B cell (primary cell): ENCODE measurements around the gene SHB. TPM values are rescaled to one million over a fixed set of nuclear protein-coding genes. Genes with fewer than 3 reads are reported as not detected.

ENCODE experiments used
- ATAC-seq: fragments of 200-7000 bp; cut with Tn5 transposase; one replicate; pipeline ENCODE4 v1.10.0; 2021; ENCODE audit warnings: low read depth, mild to moderate bottlenecking, moderate number of reproducible peaks, moderate library complexity
- CTCF ChIA-PET: fragments of 350-600 bp; sonication (Branson Sonifier 250); formaldehyde crosslinking; loops from one replicate; lab custom pipeline; 2021; ENCODE audit warnings: antibody characterized with exemption, inconsistent platforms; lab: Charles Lee
- POLR2A ChIA-PET: fragments of 350-600 bp; sonication (Branson Sonifier 250); formaldehyde crosslinking; loops from one replicate; lab custom pipeline; 2021; ENCODE audit warnings: antibody characterized with exemption; lab: Charles Lee
- DNase-seq: peaks from one replicate; pipeline ENCODE4 v3.0.0; 2013
- H2AFZ ChIP-seq: 2 replicates; pipeline ENCODE4 v1.6.1; 2012; ENCODE audit warnings: mild to moderate bottlenecking, low read depth, low read length; ENCODE audit not compliant: insufficient read depth, poor library complexity, severe bottlenecking
- H3K27ac ChIP-seq, 2 donors: 1 replicate in 1 of 2; 2 replicates in 1 of 2; pipeline ENCODE4 v1.5.1; 2012 to 2013; ENCODE audit warnings: low read length in 2 of 2, mild to moderate bottlenecking in 2 of 2, moderate library complexity in 1 of 2
- H3K27me3 ChIP-seq, 4 experiments: fragments of 200-600 bp in 1 of 4; sonication (generic) in 1 of 4; replicated peaks in 1 of 4; 1 replicate in 2 of 4; 2 replicates in 2 of 4; pipeline versions ENCODE4 v1.6.1 to v1.7.0; 2013 to 2016; ENCODE audit warnings: low read length in 3 of 4, mild to moderate bottlenecking in 2 of 4, mixed read lengths in 1 of 4, moderate library complexity in 1 of 4; ENCODE audit not compliant: insufficient read depth in 4 of 4, control insufficient read depth in 3 of 4; ENCODE audit errors: control extremely low read depth in 1 of 4
- H3K36me3 ChIP-seq, 2 experiments: replicated peaks in 1 of 2; 1 replicate in 1 of 2; 2 replicates in 1 of 2; pipeline versions ENCODE4 v1.6.1 to v1.7.1; 2013; ENCODE audit warnings: low read length in 1 of 2; ENCODE audit not compliant: insufficient read depth in 2 of 2, control insufficient read depth in 1 of 2; ENCODE audit errors: control extremely low read depth in 1 of 2, extremely low read depth in 1 of 2
- H3K4me1 ChIP-seq, 2 donors: fragments of 200-600 bp in 1 of 2; sonication (generic) in 1 of 2; 1 replicate in 1 of 2; 2 replicates in 1 of 2; pipeline versions ENCODE4 v1.5.1 to v1.6.1; 2013 to 2017; ENCODE audit warnings: low read length in 2 of 2; ENCODE audit not compliant: control insufficient read depth in 2 of 2, insufficient read depth in 2 of 2
- H3K4me2 ChIP-seq: replicated peaks from 2 replicates; pipeline ENCODE3; 2012; ENCODE audit warnings: mild to moderate bottlenecking, low read depth, low read length; ENCODE audit not compliant: poor library complexity, severe bottlenecking
- H3K4me3 ChIP-seq, 5 experiments: fragments of 200-600 bp in 1 of 5; sonication (generic) in 1 of 5; 1 replicate in 3 of 5; 2 replicates in 2 of 5; pipeline versions ENCODE4 v1.5.1 to v1.7.0; 2011 to 2016; ENCODE audit warnings: low read length in 4 of 5, mild to moderate bottlenecking in 4 of 5, low read depth in 2 of 5, control low read depth in 1 of 5, moderate library complexity in 1 of 5; ENCODE audit not compliant: insufficient read depth in 1 of 5; ENCODE audit errors: control extremely low read depth in 1 of 5, extremely low read depth in 1 of 5
- H3K79me2 ChIP-seq: fragments of 200-600 bp; sonication (generic); one replicate; pipeline ENCODE4 v1.6.0; 2016; ENCODE audit warnings: low read length; ENCODE audit not compliant: control insufficient read depth, insufficient read depth
- H3K9ac ChIP-seq: fragments of 200-600 bp; sonication (generic); 2 replicates; pipeline ENCODE4 v1.6.1; 2017; ENCODE audit warnings: mild to moderate bottlenecking, low read length, moderate library complexity
- H3K9me3 ChIP-seq, 3 donors: one replicate each; pipeline versions ENCODE4 v1.6.1 to v1.7.1; 2013; ENCODE audit warnings: low read length in 2 of 3; ENCODE audit not compliant: control insufficient read depth in 2 of 3, insufficient read depth in 1 of 3; ENCODE audit errors: control extremely low read depth in 1 of 3
- H4K20me1 ChIP-seq: 2 replicates; pipeline ENCODE4 v1.6.0; 2012; ENCODE audit warnings: mild to moderate bottlenecking, low read length; ENCODE audit not compliant: insufficient read depth, control insufficient read depth, poor library complexity, severe bottlenecking
- H3K27ac Mint-ChIP-seq: one replicate; pipeline ENCODE4 v1.8.0; 2021; ENCODE audit warnings: mixed read lengths
- H3K27me3 Mint-ChIP-seq: one replicate; pipeline ENCODE4 v1.8.0; 2021; ENCODE audit warnings: mixed read lengths
- H3K4me1 Mint-ChIP-seq: one replicate; pipeline ENCODE4 v1.8.0; 2021; ENCODE audit warnings: mixed read lengths
- H3K4me3 Mint-ChIP-seq: one replicate; pipeline ENCODE4 v1.8.0; 2021; ENCODE audit warnings: mixed read lengths
- H3K9me3 Mint-ChIP-seq: one replicate; pipeline ENCODE4 v1.8.0; 2022; ENCODE audit warnings: mixed read lengths; ENCODE audit not compliant: insufficient read depth
- CTCF ChIP-seq: fragments of 200-600 bp; IDR thresholded peaks from one replicate; pipeline ENCODE4 v1.8.0; 2022; ENCODE audit warnings: antibody characterized with exemption, mild to moderate bottlenecking
- EZH2 ChIP-seq: IDR thresholded peaks from 2 replicates; pipeline ENCODE4 v1.6.1; 2012; ENCODE audit warnings: borderline replicate concordance, low read depth, mild to moderate bottlenecking, moderate library complexity, low read length; ENCODE audit not compliant: insufficient read depth, poor library complexity, severe bottlenecking
- WGBS: methylation state at CpG from one replicate; pipeline ENCODE4 v1.1.5; 2013; ENCODE audit warnings: missing lambda C conversion rate; ENCODE audit not compliant: insufficient coverage; 5-methylcytosine and 5-hydroxymethylcytosine counted together
- intact Hi-C: fragments of 100-400 bp; cut with micrococcal nuclease; formaldehyde crosslinking; loops from one replicate; pipeline ENCODE4 v1.10.0; 2022
- polyA plus RNA-seq: library from polyadenylated mRNA; depleted of rRNA; stranded (reverse); fragments of >200 nt; gene quantifications from 2 replicates; pipeline ENCODE4 v1.2.3, GENCODE V29; 2012
- total RNA-seq, 2 donors: library from RNA; stranded (reverse); fragments of 120-200 nt in 1 of 2; gene quantifications; 1 replicate in 1 of 2; 2 replicates in 1 of 2; pipeline versions ENCODE4 v1.2.3 to v1.2.4, GENCODE V29; 2013 to 2022

SHB gene
- total and polyA plus RNA-seq, 2 donors (not counting 1 experiment from before 2014, with no cell fraction given), result 0.06 to 1.9 TPM

GRCh38 chr9:37996819-37997217 is 72.2 kb downstream of the SHB start:
- no peak overlapping the region for H3K9ac ChIP-seq
- intact Hi-C loops, result no loop called here

More at GRCh38 chr9:37996819-37997217, 72.2 kb downstream of the SHB start:
- WGBS, result 89% methylated on average over 4 of the region's 4 CpGs
- Histone ChIP-seq H3K79me2 (no peaks in the 10 kb centered on the region), H3K4me3 (no peak overlapping the region), H3K4me2 (no peak overlapping the region), H3K4me1 (peaks cover 0 to 3% of the 10 kb centered on the region in 2 donors), H2AFZ (no peak overlapping the region), H3K27me3 (no peaks in the 10 kb centered on the region), H3K36me3 (no peaks in the 10 kb centered on the region), H4K20me1 (no peaks in the 10 kb centered on the region), H3K9me3 (no peaks in the 10 kb centered on the region), H3K27ac (no peak overlapping the region)
- no peak overlapping the region for H3K4me3 Mint-ChIP-seq
- ATAC-seq (no peak), DNase-seq (no peak)
- no peak overlapping the region for H3K27ac Mint-ChIP-seq
- TF ChIP-seq EZH2, result no peak
- no peak for TF ChIP-seq CTCF
- CTCF ChIA-PET, result no interaction called here
- H3K4me1 Mint-ChIP-seq, result peaks cover 19% of the 10 kb centered on the region
- peaks cover 18% of the 10 kb centered on the region for H3K27me3 Mint-ChIP-seq
- POLR2A ChIA-PET, result no interaction called here
- H3K9me3 Mint-ChIP-seq, result no peaks in the 10 kb centered on the region
